GM18508 (cell line): Measurements from ENCODE around the gene FES.
"Not testable (repeated sequence)": the region's sequence is repeated elsewhere in the genome, so short reads cannot be mapped to it uniquely, and the experiment has no call there.

Experiments
- ATAC-seq: cut with Tn5 transposase; IDR thresholded peaks from one replicate; pipeline ENCODE4 v1.9.1; 2021; ENCODE audit warnings: moderate number of reproducible peaks; ENCODE audit not compliant: insufficient read depth, unreplicated experiment

The FES gene

DNA sequence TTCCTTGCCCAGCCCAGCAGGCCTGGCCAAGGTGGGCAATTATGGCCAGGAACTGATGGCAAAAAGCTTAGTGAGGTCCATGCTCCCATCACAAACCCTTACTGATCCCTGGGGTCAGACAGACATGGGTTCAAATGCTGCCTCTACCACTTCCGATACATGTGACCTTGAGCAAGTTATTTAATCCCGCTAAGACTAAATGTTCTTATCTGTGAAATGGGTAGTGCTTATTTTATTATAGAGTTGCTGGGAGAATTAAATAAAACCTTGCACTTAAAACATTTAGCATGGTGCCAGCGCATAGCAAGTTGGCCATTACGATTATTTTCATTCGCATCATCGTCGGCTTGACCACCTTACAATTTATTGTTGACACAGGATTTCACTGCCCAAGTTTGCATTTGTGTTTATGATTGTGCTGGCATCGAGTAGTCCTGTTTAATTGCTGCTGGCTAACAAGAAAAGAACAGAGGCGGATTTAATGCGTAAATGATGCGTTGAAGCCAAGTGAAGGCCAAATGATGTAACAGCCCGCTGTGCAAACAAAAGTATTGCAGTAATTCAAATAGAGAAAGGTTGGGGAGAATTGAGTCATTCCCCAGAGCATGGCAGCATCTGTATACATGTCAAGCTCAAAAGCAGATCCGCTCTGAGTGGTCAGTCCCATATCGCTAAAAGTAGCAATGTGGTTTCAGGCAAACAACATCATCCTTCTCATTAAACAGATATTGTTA lies 23.2 kb upstream of the FES start:
- ATAC-seq: no peak

DNA sequence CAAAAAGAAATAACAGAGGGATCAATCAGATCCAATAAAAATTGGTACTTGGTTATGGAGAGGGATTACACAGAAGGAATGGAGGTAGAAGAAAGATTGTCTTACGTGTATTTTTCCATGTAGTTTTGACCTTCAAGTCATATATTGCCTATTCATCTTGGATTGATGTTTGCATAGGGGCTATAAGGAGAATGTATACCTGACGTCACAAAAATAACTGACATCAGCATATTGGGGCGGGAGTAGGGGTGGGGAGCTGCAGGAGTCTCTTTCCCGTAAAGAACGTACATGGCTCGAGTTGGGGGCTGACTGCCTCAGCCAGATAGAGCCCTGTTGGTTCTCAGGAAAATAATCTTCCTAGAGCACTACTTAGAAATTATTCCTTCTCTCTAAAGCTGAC lies 21.8 kb upstream of the FES start:
- no peak for ATAC-seq

DNA sequence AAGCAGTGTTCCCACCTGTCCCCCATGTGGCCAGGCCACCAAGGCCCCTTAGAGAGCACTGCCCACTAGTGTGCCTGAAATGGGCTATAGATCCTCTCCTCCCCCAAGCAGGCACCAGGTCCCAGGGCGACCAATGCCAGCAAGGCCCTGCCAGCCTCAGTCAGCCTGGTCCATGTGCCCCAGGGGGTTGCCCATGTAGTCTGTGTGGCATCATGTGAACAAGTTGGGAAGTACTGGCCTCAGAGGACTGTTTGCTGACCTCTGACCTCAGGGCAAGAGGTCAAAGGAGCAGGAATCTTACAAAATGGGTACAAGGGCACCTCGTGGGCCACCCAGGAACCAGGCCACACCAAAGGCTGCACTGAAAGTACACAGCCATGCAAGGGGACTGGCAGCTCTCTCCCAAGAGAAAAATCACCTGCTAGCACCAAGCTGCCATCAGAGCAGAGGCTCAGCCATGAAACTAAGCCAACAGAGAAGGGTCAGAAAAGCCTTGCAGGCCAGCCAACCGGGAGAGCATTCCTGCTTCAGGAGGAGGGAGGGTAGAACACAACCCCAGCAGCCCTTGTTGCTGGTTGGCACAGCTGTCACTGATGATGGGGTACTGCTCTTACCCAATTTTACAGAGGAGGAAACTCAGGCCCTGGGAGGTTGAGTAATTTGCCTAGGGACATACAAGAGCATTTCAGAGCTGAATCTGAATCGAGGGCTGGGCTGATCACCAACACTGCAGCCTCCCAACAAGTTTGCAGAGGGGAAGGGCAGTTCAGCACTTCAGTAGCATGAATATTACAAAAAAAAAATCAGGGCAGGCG lies 21.1 kb upstream of the FES start:
- no peak for ATAC-seq

- ATAC-seq: no peak
These were observed 20.3 kb upstream of the FES start for GRCh38 chr15:90863987-90864386.

DNA sequence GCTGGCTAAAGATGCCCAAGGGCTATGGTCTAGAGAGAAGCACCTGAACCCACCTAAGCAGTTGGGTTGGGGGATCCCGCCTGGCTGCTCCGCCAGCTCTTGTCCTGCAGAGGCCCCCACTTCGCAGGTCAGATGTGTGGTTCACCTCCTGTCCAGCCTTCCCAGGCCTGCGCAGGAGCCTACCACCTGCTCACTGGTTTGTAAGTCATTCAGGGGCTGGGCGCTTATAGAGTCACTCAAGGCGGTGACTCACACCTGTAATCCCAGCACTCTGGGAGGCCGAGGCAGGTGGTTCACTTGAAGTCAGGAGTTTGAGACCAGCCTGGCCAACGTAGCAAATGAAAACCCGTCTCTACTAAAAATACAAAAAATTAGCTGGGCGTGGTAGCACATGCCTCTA lies 19.8 kb upstream of the FES start:
- no peak for ATAC-seq

DNA sequence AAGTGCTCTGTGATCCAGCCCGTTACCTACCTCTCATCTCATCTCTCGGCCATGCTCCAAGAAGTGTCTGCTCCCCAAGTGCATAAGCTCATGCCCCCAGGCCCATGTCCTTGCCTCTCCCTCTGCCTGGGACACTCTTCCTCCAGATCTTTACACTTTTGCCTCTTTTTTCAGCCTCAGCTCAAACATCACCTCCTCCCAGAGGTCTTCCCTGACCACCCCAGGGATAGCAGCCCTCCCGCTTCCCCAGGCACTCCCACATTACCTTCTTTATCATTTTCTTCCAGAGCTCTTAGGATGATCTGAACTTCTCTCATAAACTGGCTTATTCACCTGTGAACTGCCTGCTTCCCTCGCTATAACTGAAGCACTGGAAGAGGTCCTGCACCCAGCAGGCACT lies 18.6 kb upstream of the FES start:
- ATAC-seq: no peak

DNA sequence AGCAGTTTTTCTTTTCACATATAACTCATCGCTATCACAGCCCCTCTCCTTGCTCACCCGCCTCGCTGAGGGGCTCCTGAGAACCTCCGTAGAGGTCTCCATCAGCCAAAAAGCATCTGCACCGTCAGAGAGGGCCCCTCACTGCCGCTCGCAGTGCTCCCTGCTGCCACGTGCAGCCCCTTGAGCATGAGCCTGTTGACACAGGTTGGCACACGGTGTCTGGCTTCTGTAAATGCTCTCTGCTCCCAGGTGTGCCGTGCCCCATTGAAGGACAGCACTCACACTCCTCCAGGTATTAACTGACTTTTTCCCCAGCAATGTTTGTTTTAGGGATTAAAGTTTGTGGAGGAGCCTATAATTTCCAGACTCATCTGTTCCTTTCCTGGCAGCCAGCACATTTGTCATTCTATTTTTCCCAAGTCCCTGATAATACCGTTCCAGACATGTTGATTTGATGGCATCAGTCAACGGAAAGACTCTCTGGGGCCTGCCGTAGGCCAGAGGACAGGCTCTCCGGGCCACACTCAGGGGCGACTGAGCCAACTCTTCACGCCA lies 18.1 kb upstream of the FES start:
- ATAC-seq: no peak

DNA sequence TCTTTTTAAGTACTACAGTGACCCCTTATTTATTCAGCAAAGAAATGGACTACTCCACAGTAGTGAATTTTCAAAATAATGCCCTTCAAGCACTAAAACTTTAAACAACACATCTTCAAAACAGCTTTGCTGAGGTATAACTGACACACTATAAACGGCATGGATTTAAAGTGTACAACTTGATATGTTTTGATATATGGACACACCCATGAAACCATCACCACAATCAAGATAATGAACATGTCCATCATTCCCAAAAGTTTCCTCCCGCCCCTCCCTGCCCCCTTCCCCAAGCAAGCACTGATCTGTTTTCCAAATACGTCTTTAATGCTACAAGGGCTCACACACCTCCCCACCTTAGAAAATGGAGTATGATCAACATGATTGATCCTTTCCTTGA lies 17.5 kb upstream of the FES start:
- no peak for ATAC-seq

DNA sequence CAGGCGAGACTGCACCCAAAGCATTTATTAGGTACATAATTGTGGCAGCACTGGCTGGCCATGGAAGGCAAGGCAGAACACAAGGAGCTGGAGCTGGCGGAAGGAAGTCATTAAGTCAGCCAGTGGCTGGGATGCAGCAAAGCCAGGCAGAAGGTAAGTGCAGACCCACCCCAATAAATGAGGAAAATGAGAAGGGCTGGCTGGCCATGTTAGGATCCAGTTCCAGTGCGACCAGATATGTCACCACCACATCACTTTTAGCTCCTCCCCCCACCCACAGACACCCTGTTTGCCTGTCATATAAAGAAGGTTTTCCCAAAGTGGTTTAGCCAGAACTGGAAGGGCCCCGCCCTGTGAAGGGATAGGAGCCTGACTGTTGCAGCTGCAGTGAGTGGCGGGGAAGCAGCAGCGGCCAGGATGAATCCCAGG lies 16.0 kb upstream of the FES start, which contains the start of gene FURIN:
TSS of gene FURIN (plus strand) at position 328 of the 429 bp plus-strand sequence. CDS start 7,153 bp downstream, outside the sequence.
- no peak for ATAC-seq

DNA sequence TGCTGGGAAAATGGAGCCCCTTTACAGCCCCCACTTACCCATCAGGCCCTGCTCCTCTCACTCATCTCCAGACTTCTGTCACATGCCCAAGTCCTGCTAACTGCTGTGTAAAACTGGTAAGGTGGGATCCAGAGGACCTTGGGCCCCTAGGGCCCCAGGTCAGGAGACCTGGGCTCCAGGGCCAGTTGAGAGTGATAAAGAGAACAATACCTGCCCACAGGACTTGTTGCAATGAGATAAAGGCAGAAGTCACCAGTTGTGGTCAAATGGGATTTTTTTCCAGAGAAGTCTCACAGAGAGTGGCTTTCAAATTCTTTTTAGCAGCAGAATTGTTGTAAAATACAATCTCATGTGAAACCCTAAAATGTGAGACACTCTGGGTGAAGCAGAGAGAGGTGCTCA lies 15.2 kb upstream of the FES start:
- ATAC-seq: no peak

DNA sequence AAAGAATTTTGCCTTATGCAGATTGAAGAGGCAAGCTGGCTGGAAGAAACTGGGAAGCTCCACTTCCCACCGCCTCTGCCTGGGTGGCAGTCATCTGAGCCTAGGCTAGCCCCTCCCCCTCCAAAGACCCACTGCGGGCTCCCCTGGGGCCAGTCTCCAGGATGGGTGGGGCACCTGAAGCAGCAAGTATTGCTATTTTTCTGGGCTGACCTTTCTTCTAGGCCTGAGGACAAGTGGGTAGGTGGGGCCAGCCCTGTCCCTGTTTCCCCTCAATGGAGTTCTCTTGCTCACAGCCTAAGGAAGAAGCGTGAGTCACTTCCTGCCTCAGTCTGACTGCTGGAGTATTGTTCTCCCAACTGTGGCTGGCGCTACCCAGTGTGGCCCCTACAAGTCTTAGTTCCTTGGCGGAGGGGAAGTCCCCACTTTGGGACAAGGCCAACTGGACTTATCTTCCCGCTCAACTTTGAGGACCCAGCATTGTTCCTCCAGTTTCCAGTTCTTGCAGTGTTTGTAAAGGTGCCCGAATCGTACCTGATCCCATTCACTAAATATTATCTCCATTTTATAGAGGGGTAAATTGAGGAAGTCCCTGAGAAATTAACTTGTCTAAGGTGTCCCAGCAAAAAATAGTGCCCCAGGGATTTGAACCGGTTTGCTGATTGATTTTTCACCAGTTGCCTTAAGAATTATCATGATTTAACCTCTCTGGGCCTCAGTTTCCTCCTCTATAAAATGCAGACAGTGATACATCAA lies 14.5 kb upstream of the FES start:
- ATAC-seq: no peak

- no peak for ATAC-seq
These were observed 13.8 kb upstream of the FES start for GRCh38 chr15:90870354-90871138.

- no peak for ATAC-seq
These were observed 13.1 kb upstream of the FES start for GRCh38 chr15:90871139-90871715.

DNA sequence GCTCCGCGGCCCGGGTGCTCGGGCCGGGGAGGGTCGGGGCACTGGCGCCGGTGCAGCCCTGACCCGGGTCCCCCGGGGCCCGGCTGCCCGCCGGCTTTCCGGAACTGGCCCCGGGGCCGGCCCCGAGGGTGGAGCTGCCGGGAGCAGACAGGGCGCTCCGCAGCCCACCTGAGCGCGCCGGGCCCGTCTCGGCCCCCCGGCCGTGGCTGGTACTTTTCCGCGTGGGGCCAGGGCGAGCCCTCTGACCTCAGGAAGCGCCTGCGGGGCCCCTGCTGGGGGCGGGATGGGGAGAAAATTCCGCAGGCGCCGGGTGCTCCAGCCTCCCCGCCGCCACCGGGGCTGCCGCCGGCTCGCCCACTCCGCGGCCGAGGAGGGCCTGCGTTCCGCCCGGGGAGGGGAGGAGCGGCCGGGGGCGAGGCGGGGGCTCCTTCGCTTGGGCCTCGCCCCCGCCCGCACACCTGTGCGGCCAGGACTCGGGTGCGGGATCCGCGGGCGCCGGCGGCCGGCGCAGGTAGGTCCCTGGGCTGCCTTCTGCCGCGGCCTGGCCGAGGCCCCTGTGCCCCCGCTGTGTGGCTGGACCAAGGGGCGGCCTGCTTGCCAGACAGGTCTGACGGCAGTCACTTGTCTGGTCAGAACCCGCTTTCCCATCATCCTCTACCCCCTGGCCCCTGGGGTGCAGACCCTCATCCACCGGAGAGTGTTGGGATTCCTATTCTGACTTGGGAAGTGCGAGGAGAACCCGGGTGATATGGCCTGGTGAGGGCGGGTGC lies 12.4 kb upstream of the FES start:
- no peak for ATAC-seq

GRCh38 chr15:90872486-90873184 lies 11.7 kb upstream of the FES start:
- no peak for ATAC-seq

DNA sequence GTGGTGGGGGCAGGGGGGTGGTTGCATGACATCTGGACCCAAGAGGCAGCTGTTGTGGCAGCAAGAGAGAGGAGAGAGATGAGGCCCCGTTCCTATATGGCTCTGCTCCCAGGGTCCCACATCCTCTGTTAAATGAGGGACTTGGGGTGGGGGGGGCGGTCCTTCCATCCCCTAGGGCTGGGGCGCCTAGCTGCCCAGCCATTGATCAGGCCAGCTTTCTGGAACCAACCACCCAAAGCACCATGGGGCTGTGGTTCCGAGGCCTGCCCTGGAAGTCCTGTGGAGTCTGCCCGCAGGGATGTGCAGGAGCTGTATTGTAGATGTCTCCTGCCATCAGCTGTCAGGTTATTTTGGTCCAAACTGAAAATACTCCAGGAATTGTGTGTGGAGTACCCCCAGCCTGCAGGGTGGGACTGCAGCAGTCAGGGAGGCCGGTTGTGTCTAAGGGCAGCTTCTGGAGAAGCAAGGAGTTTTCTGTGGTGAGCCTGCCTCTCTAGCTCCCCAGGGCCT lies 10.8 kb upstream of the FES start:
- ATAC-seq: no peak

DNA sequence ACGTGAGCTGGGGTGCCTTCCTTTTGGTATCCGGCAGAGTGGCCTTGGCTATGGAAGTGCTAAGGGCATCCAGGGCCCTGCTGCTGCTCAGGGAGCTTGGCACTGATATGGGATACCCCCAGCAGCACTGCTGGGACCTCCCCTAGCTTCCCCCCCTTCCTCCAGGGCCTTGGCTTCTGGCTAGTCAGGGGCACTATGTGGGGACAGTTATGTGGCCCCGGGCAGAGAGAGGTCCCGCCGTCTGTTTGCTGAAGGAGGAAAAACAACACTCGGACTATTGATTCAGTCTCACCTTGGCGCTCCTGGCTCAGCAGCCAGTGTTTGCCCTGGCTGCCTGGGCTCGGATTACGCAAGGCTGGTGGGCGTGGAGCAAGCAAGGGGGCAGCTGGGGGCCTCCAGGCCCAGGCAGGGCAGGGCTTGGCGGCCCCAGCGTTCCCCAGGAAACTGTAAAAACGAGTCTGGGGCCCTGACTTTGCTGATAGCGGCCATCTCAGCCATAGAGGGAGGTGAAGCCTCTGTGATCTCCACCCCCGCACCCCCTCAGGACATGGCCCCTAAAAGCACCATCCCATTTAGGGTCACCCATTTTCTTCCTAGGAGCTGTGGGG lies 10.2 kb upstream of the FES start:
- no peak for ATAC-seq

DNA sequence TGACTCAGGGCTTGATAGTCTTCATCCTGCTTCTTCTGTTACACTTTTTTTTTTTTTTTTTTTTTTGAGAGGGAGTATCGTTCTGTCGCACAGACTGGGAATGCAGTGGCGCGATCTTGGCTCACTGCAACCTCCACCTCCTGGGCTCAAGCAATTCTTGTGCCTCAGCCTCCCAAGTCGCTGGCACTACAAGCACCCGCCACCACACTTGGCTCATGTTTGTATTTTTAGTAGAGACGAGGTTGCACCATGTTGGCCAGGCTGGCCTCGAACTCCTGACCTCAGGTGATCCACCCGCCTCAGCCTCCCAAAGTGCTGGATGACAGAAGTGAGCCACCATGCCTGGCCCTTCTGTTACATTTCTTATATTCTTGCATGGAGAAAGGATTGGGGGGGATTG lies 9.3 kb upstream of the FES start:
- ATAC-seq: not testable (repeated sequence)
